NCI-H2196 treated with DMSO at 0.1 percent for 48 hours (cell line): Measurements from ENCODE around the gene KIF4B.

ENCODE experiments used
- DNase-seq: peaks from one replicate; lab custom pipeline; 2025; ENCODE audit not compliant: unreplicated experiment; lab: John Stamatoyannopoulos, UW

Gene KIF4B

GRCh38 chr5:155050384-155051019, 36.9 kb downstream of the KIF4B start:
- DNase-seq, result no peak

- DNase-seq, result no peak
Measured at GRCh38 chr5:155052532-155052931, 39.0 kb downstream of the KIF4B start.

- DNase-seq, result no peak
Measured at GRCh38 chr5:155053501-155053900, 39.9 kb downstream of the KIF4B start.

- no peak for DNase-seq
Measured at GRCh38 chr5:155056644-155057269, 43.2 kb downstream of the KIF4B start.

GRCh38 chr5:155057626-155058025, 44.1 kb downstream of the KIF4B start:
- no peak for DNase-seq

GRCh38 chr5:155064580-155064979, 51.0 kb downstream of the KIF4B start:
- no peak for DNase-seq

- no peak for DNase-seq
Measured at GRCh38 chr5:155066886-155067595, 53.5 kb downstream of the KIF4B start.
